NT2/D1 (cell line): Measurements from ENCODE around the gene CCDC142.

ENCODE experiments used
- DNase-seq: peaks from one replicate; pipeline ENCODE4 v3.0.0-alpha.2; 2011; ENCODE audit warnings: low read depth, low spot score
- H3K27me3 ChIP-seq: 2 replicates; pipeline ENCODE4 v1.6.0; 2011; ENCODE audit warnings: mild to moderate bottlenecking; ENCODE audit not compliant: insufficient read length, insufficient read depth
- H3K36me3 ChIP-seq: 2 replicates; pipeline ENCODE4 v1.6.1; 2011; ENCODE audit warnings: mild to moderate bottlenecking, low read length, mixed read lengths; ENCODE audit not compliant: insufficient read depth, insufficient read length
- H3K4me1 ChIP-seq: 2 replicates; pipeline ENCODE4 v1.5.1; 2011; ENCODE audit not compliant: insufficient read depth, insufficient read length
- H3K4me3 ChIP-seq: 2 replicates; pipeline ENCODE4 v1.5.1; 2011; ENCODE audit warnings: low read depth; ENCODE audit not compliant: insufficient read length
- H3K9ac ChIP-seq: 2 replicates; pipeline ENCODE4 v1.6.0; 2011; ENCODE audit warnings: low read depth; ENCODE audit not compliant: insufficient read length
- H3K9me3 ChIP-seq: 2 replicates; pipeline ENCODE4 v1.5.1; 2011; ENCODE audit warnings: mild to moderate bottlenecking, low read length; ENCODE audit not compliant: insufficient read depth
- SUZ12 ChIP-seq: IDR thresholded peaks from 2 replicates; pipeline ENCODE4 v1.6.1; 2011; ENCODE audit not compliant: insufficient read length, insufficient read depth; ENCODE audit errors: extremely low read depth
- YY1 ChIP-seq: IDR thresholded peaks from 2 replicates; pipeline ENCODE4 v1.6.1; 2011; ENCODE audit not compliant: insufficient read length, insufficient read depth
- ZNF274 ChIP-seq: IDR thresholded peaks from 2 replicates; pipeline ENCODE4 v1.6.1; 2011; ENCODE audit warnings: mild to moderate bottlenecking, low read depth, low read length

CCDC142 gene

DNA sequence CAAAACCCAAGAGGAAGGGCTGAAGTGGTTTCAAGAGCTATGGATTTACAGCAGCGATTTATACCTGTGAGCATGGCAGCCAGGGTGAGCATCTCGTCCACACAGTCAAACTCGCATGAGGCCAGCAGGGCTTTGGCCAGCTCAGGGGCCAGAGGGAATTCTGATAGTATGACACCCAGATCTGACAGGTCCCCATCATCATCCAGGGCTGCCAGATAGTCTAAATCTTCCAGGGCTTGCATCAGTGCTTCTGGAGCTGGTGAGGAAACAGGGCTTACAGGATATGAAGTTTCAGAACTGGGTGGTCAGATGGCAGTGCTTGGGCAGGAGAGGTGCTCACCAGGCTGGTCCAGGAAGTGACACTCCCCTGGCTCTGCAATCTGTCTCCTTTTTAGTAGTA lies 39.7 kb upstream of the CCDC142 start:
- Histone ChIP-seq H3K4me3 (no peak overlapping the region), H3K4me1 (no peaks in the 10 kb centered on the region), H3K27me3 (peaks cover 7% of the 10 kb centered on the region), H3K9me3 (no peaks in the 10 kb centered on the region), H3K9ac (no peak overlapping the region), H3K36me3 (peaks cover 27% of the 10 kb centered on the region)
- DNase-seq, result no peak
- TF ChIP-seq ZNF274 (no peak), YY1 (no peak), SUZ12 (no peak)

DNA sequence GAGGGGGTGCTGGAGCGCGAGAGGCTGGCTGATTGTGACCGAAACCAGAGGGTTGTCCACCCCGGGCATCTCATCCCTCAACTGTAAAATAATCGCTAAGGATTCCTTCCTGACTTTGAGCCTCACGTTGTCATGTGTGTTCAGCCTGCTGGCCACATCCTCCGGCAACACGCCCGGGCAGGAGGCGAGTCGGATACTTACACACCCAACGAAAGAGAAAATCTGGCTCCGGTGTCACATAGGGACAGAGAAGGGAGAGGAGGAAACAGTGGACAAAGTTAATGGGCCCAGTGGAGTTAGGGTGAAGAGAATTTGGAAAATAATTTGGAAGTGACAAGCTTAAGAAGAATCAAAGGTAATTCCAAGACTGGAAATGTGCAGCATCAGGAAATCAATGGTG lies 33.9 kb upstream of the CCDC142 start:
- DNase-seq, result no peak
- Histone ChIP-seq H3K9me3 (no peaks in the 10 kb centered on the region), H3K4me1 (no peaks in the 10 kb centered on the region), H3K27me3 (peaks cover 61% of the 10 kb centered on the region), H3K4me3 (no peak overlapping the region), H3K36me3 (no peaks in the 10 kb centered on the region), H3K9ac (no peak overlapping the region)
- TF ChIP-seq SUZ12 (no peak), YY1 (no peak), ZNF274 (no peak)

DNA sequence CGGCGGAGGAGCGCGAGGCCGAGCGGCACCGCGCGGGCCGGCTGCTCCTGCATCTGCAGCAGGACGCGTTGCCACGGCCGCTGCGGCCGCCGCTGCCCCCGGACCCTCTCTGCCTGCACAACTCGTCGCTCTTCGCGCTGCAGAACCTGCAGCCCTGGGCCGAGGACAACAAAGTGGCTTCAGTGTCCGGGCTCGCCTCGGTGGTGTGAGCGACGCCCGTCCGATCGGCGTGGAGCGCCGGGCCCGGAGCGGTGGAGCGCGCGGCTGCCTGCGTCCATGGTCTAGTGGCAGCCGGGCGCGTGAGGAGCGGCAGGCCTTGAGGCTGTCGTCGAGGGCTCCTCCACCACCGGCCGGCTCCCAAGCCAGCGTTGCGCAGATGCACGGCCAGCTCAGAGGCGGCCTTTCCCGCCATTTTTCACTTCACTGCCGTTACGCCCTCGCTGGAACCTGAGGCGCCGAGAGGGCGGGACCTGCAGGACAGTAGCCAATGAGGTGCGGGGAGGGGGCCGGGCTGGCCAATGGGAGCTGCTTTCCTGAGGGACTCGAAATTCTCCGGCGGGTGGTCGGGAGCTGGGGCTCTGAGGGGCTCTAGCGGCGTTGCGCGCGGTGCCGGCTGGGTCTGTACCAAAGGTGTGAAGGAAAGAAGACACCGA lies 33.3 kb upstream of the CCDC142 start:
- no peak for TF ChIP-seq SUZ12
- TF ChIP-seq YY1, result no peak
- TF ChIP-seq ZNF274, result no peak
- no peaks in the 10 kb centered on the region for H3K4me1 ChIP-seq
- peaks cover 66% of the 10 kb centered on the region for H3K27me3 ChIP-seq
- H3K9ac ChIP-seq, result no peak overlapping the region
- DNase-seq, result no peak
- no peak overlapping the region for H3K4me3 ChIP-seq
- H3K9me3 ChIP-seq, result no peaks in the 10 kb centered on the region
- no peaks in the 10 kb centered on the region for H3K36me3 ChIP-seq

DNA sequence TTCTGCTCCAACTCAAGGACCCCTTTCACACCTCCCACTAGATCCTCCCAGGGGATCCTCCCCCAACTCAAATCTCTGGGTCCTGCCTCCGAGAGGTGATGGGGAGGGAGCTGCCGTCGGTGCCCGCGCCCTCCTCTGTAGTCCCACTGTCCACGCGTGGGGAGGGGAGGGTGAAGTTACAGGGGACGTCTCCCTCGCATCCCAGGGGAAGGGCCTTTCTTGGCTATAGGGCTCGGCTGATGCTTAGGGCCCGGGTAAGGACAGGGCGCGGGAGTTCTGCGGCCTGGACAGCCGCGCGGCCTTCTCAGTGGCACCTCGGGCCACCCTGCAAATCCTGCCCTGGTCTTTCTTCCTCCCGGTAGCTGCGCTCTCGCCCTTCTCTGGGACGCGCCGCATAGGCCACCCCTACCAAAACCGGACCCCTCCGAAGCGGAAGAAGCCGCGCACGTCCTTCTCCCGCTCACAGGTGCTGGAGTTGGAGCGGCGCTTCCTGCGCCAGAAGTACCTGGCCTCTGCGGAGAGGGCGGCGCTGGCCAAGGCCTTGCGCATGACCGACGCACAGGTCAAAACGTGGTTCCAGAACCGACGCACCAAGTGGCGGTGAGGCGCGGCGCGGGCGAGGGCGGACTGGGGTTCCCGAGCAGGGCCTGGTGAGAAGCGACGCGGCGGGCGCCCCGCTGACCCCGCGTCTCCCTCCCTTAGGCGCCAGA lies 32.6 kb upstream of the CCDC142 start:
- TF ChIP-seq ZNF274 (no peak), YY1 (no peak), SUZ12 (no peak)
- H3K27me3 ChIP-seq, result peaks cover 68% of the 10 kb centered on the region
- H3K4me1 ChIP-seq, result no peaks in the 10 kb centered on the region
- no peaks in the 10 kb centered on the region for H3K9me3 ChIP-seq
- DNase-seq, result no peak
- H3K36me3 ChIP-seq, result no peaks in the 10 kb centered on the region
- peak overlapping the region; percentile 45 for H3K4me3 ChIP-seq
- peak overlapping the region; percentile 50 for H3K9ac ChIP-seq

DNA sequence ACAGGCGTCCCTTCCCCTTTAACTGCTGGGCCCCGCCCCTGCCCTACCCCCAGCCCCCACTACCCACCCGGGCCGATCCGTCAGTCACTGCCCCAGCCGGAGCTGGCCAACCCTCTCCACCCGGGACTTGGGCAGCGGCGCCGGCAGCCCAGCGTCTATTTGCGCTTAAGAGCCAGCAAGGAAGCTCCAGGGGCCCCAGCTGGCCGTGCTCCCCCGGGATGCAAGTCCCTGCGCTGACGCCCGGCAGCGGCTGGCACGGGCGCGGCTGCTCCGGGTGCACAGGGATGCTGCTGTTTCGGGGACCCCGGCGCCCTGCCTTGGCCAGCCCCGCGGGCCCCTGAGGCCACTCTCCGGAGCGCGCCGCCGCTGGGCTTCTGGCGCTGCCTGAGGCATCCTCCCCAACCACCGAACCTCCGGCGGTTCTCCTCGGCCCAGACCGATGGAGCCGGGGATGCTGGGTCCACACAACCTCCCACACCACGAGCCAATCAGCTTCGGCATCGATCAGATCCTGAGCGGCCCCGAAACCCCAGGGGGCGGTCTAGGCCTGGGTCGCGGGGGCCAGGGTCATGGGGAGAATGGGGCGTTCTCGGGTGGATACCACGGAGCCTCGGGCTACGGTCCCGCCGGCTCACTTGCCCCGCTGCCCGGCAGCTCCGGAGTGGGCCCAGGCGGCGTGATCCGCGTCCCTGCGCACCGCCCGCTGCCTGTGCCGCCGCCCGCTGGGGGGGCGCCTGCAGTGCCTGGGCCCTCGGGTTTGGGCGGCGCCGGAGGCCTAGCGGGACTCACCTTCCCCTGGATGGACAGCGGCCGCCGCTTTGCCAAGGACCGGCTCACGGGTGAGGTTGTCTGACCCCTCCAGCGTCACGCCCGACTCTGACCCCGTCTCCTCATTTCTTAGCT lies 31.8 kb upstream of the CCDC142 start, which contains the start of gene TLX2:
TSS of gene TLX2 (plus strand) at position 83 of the 903 bp plus-strand sequence. CDS start at position 440, 357 bp downstream.
- Histone ChIP-seq H3K9ac (peak within 1 kb of the TSS; percentile 59), H3K27me3 (peaks cover 71% of the 10 kb centered on the region), H3K4me1 (no peaks in the 10 kb centered on the region), H3K9me3 (no peaks in the 10 kb centered on the region), H3K36me3 (no peaks in the 10 kb centered on the region), H3K4me3 (peak within 1 kb of the TSS; percentile 45)
- TF ChIP-seq SUZ12, result no peak
- no peak for TF ChIP-seq ZNF274
- no peak for TF ChIP-seq YY1
- no peak for DNase-seq

DNA sequence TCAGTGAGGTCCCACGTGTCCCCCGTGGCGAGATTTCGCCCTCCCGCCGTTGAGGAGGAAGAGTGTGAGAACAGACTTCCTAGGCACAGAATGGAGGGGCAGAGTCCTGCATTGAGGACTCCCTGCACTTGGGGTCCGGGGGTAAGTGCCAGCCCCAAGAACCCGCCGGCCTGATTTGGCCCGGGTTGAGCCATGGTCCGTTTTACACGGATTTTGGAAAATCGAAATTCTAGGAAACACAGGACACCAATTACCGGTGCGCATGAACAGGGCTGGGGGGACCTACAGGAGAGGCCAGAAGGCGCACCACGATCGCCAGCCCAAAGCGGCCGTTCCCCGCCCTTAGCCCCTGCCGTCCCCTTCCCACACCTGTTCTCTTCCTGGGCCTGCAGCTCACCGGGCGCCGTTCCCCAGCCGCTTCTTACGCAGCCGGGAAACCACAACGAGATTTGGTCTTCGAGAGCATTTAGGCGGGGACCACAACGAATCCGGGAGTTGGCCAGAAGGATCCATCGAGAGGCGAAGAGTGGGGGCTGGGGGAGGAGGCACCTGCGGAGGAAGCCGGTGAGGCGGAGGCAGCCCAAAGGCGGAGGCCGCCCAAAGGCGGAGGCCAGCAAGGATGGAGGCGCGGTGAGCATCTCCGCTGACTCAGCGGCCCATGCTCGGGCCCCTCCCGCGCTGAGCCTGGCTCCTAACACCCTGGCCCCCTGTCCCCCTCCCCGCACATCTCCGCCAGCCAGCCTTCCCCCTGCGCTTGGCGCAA lies 31.0 kb upstream of the CCDC142 start:
- Histone ChIP-seq H3K27me3 (peaks cover 66% of the 10 kb centered on the region), H3K36me3 (no peaks in the 10 kb centered on the region), H3K9me3 (no peaks in the 10 kb centered on the region), H3K4me3 (peak overlapping the region; percentile 39), H3K4me1 (no peaks in the 10 kb centered on the region), H3K9ac (peak overlapping the region; percentile 59)
- no peak for DNase-seq
- TF ChIP-seq ZNF274, result no peak
- TF ChIP-seq YY1, result no peak
- TF ChIP-seq SUZ12, result no peak
